Duodenal mucosa (tissue), 2 donors: ENCODE results near the gene ZNF653.

ENCODE experiments used
- H3K27ac ChIP-seq: one replicate; pipeline ENCODE4 v1.7.0; 2013; ENCODE audit warnings: low read depth, low read length
- H3K27me3 ChIP-seq, 2 donors: one replicate each; pipeline ENCODE4 v1.7.0; 2013; ENCODE audit warnings: low read length in 2 of 2, control low read depth in 1 of 2; ENCODE audit not compliant: insufficient read depth in 2 of 2, control insufficient read depth in 1 of 2
- H3K36me3 ChIP-seq, 2 donors: one replicate each; pipeline ENCODE4 v1.7.0; 2013; ENCODE audit warnings: low read length in 2 of 2, control low read depth in 1 of 2; ENCODE audit not compliant: insufficient read depth in 2 of 2, control insufficient read depth in 1 of 2
- H3K4me1 ChIP-seq, 2 donors: one replicate each; pipeline ENCODE4 v1.7.0; 2013; ENCODE audit warnings: low read length in 2 of 2, control low read depth in 1 of 2; ENCODE audit not compliant: insufficient read depth in 2 of 2, control insufficient read depth in 1 of 2
- H3K4me3 ChIP-seq, 2 donors: one replicate each; pipeline ENCODE4 v1.7.0; 2013; ENCODE audit warnings: low read length in 2 of 2, low read depth in 1 of 2
- H3K9ac ChIP-seq, 2 donors: one replicate each; pipeline ENCODE4 v1.7.0; 2013; ENCODE audit warnings: low read length in 2 of 2, low read depth in 1 of 2
- H3K9me3 ChIP-seq, 2 donors: one replicate each; pipeline ENCODE4 v1.7.0; 2013; ENCODE audit warnings: low read length in 2 of 2, control low read depth in 1 of 2; ENCODE audit not compliant: control insufficient read depth in 1 of 2

The ZNF653 gene

GRCh38 chr19:11513946-11514345 lies 8.3 kb upstream of the ZNF653 start:
- Histone ChIP-seq H3K9ac (no peak overlapping the region), H3K36me3 (peaks cover 14 to 55% of the 10 kb centered on the region in 2 donors), H3K27me3 (no peaks in the 10 kb centered on the region), H3K9me3 (no peaks in the 10 kb centered on the region), H3K27ac (no peak overlapping the region), H3K4me3 (no peak overlapping the region), H3K4me1 (no peaks in the 10 kb centered on the region)

- no peaks in the 10 kb centered on the region for H3K27me3 ChIP-seq
- H3K36me3 ChIP-seq, result peaks cover 10 to 32% of the 10 kb centered on the region in 2 donors
- H3K27ac ChIP-seq, result no peak overlapping the region
- no peak overlapping the region for H3K9ac ChIP-seq
- no peaks in the 10 kb centered on the region for H3K9me3 ChIP-seq
- peaks cover 3 to 10% of the 10 kb centered on the region in 2 donors for H3K4me1 ChIP-seq
- no peak overlapping the region for H3K4me3 ChIP-seq
Measured at GRCh38 chr19:11510444-11510843, 4.8 kb upstream of the ZNF653 start.

GRCh38 chr19:11507370-11508078 lies 1.9 kb upstream of the ZNF653 start:
- Histone ChIP-seq H3K36me3 (peaks cover 7 to 15% of the 10 kb centered on the region in 2 donors), H3K9ac (no peak overlapping the region), H3K27me3 (no peaks in the 10 kb centered on the region), H3K27ac (no peak overlapping the region), H3K9me3 (no peaks in the 10 kb centered on the region), H3K4me3 (no peak overlapping the region), H3K4me1 (peaks cover 8 to 10% of the 10 kb centered on the region in 2 donors)

GRCh38 chr19:11506967-11507366 lies 1.3 kb upstream of the ZNF653 start:
- H3K4me1 ChIP-seq, result peaks cover 8 to 10% of the 10 kb centered on the region in 2 donors
- H3K9ac ChIP-seq, result no peak overlapping the region
- no peaks in the 10 kb centered on the region for H3K9me3 ChIP-seq
- H3K27me3 ChIP-seq, result no peaks in the 10 kb centered on the region
- no peak overlapping the region for H3K4me3 ChIP-seq
- H3K36me3 ChIP-seq, result peaks cover 7 to 10% of the 10 kb centered on the region in 2 donors
- no peak overlapping the region for H3K27ac ChIP-seq

GRCh38 chr19:11506101-11506555 lies 489 bp upstream of the ZNF653 start:
- H3K9me3 ChIP-seq, result no peaks in the 10 kb centered on the region
- peak overlapping the region; percentile 63 to 75 for H3K9ac ChIP-seq
- H3K36me3 ChIP-seq, result peaks cover 2 to 5% of the 10 kb centered on the region in 2 donors
- H3K27me3 ChIP-seq, result no peaks in the 10 kb centered on the region
- peaks cover 8 to 10% of the 10 kb centered on the region in 2 donors for H3K4me1 ChIP-seq
- peak overlapping the region; percentile 97 for H3K27ac ChIP-seq
- H3K4me3 ChIP-seq, result peak overlapping the region; percentile 68 to 86

GRCh38 chr19:11505032-11505503 lies 571 bp downstream of the ZNF653 start:
- Histone ChIP-seq H3K4me3 (peak overlapping the region; percentile 68 to 86), H3K9ac (peak overlapping the region; percentile 69 to 75), H3K4me1 (peaks cover 8 to 10% of the 10 kb centered on the region in 2 donors), H3K27me3 (no peaks in the 10 kb centered on the region), H3K9me3 (no peaks in the 10 kb centered on the region), H3K36me3 (peaks cover 0 to 2% of the 10 kb centered on the region in 2 donors), H3K27ac (peak overlapping the region; percentile 97)

- Histone ChIP-seq H3K36me3 (no peaks in the 10 kb centered on the region), H3K9ac (peak overlapping the region; percentile 69 to 75), H3K4me3 (peak overlapping the region; percentile 68 to 86), H3K9me3 (no peaks in the 10 kb centered on the region), H3K27me3 (no peaks in the 10 kb centered on the region), H3K27ac (no peak overlapping the region), H3K4me1 (peaks cover 8 to 10% of the 10 kb centered on the region in 2 donors)
Measured at GRCh38 chr19:11504502-11505031, 1.1 kb downstream of the ZNF653 start.

GRCh38 chr19:11499890-11500420 lies 5.7 kb downstream of the ZNF653 start:
- H3K27me3 ChIP-seq, result no peaks in the 10 kb centered on the region
- H3K9ac ChIP-seq, result no peak overlapping the region
- no peak overlapping the region for H3K27ac ChIP-seq
- no peak overlapping the region for H3K4me3 ChIP-seq
- peaks cover 0 to 28% of the 10 kb centered on the region in 2 donors for H3K36me3 ChIP-seq
- H3K4me1 ChIP-seq, result peaks cover 0 to 6% of the 10 kb centered on the region in 2 donors
- H3K9me3 ChIP-seq, result no peaks in the 10 kb centered on the region

GRCh38 chr19:11499220-11499726 lies 6.4 kb downstream of the ZNF653 start:
- Histone ChIP-seq H3K36me3 (peaks cover 0 to 32% of the 10 kb centered on the region in 2 donors), H3K9me3 (no peaks in the 10 kb centered on the region), H3K27me3 (no peaks in the 10 kb centered on the region), H3K4me1 (no peaks in the 10 kb centered on the region), H3K9ac (no peak overlapping the region), H3K4me3 (no peak overlapping the region), H3K27ac (no peak overlapping the region)
